Stimulated activated CD4-positive, alpha-beta T cell treated with anti-CD3 and anti-CD28 coated beads, Interleukin-15, amount 100 ng/mL, for 1 hour (primary cell): Measurements from ENCODE around the gene CD8A.
A peak's percentile ranks its signal among the peaks of the same experiment; 100 is the strongest.
"Not testable (repeated sequence)": the region's sequence is repeated elsewhere in the genome, so short reads cannot be mapped to it uniquely, and the experiment has no call there.

Source experiments
- DNase-seq, 2 donors: peaks; one replicate each; pipeline ENCODE4 v3.0.0-alpha.2; 2020; ENCODE audit warnings: low read depth in 1 of 2, low spot score in 1 of 2

CD8A gene

GRCh38 chr2:86790676-86791572 lies at the start of gene CD8A:
Gene CD8A (minus strand): TSS chr2:86790913. CDS start chr2:86790825, 88 bp downstream.
- no peak for DNase-seq

GRCh38 chr2:86839871-86840548 lies 49.3 kb upstream of the CD8A start:
- not testable (repeated sequence) for DNase-seq

- DNase-seq, result not testable (repeated sequence)
Measured at GRCh38 chr2:86839455-86839854, 48.7 kb upstream of the CD8A start.

GRCh38 chr2:86837714-86838113 lies 47.0 kb upstream of the CD8A start:
- DNase-seq, result not testable (repeated sequence)

- peak in 1 of 2 donors; percentile 29 for DNase-seq
Measured at GRCh38 chr2:86836915-86837695, 46.4 kb upstream of the CD8A start.

GRCh38 chr2:86835548-86835889 lies 44.8 kb upstream of the CD8A start:
- not testable (repeated sequence) for DNase-seq

GRCh38 chr2:86833315-86833714 lies 42.6 kb upstream of the CD8A start:
- no peak for DNase-seq

GRCh38 chr2:86832334-86833096 lies 41.8 kb upstream of the CD8A start:
- no peak for DNase-seq

GRCh38 chr2:86831537-86831936 lies 40.8 kb upstream of the CD8A start:
- no peak for DNase-seq

- no peak for DNase-seq
Measured at GRCh38 chr2:86826951-86827350, 36.2 kb upstream of the CD8A start.

- no peak for DNase-seq
Measured at GRCh38 chr2:86825693-86826381, 35.1 kb upstream of the CD8A start.

GRCh38 chr2:86825036-86825692 lies 34.5 kb upstream of the CD8A start:
- DNase-seq, result no peak

GRCh38 chr2:86822668-86823345 lies 32.1 kb upstream of the CD8A start:
- no peak for DNase-seq

- no peak for DNase-seq
Measured at GRCh38 chr2:86821842-86822241, 31.1 kb upstream of the CD8A start.

GRCh38 chr2:86821306-86821705 lies 30.6 kb upstream of the CD8A start:
- no peak for DNase-seq

- no peak for DNase-seq
Measured at GRCh38 chr2:86818957-86819356, 28.2 kb upstream of the CD8A start.

GRCh38 chr2:86818114-86818801 lies 27.5 kb upstream of the CD8A start:
- no peak for DNase-seq

- no peak for DNase-seq
Measured at GRCh38 chr2:86815611-86816010, 24.9 kb upstream of the CD8A start.
